ENCODE data around the gene LYZ.

- no peak for TF ChIP-seq GATA2 (IDR thresholded peaks at IDR 0.05; ENCODE audit: low read depth, low read length)
- no peak for TF ChIP-seq GATA3 (IDR thresholded peaks at IDR 0.05; ENCODE audit: low read depth, low read length)
Observed at GRCh38 chr12:69339999-69340398, 8.2 kb upstream of the LYZ start.

Data from SH-SY5Y (cell line).